NCI-H1417 (cell line): ENCODE results near the gene SP2.
"Not testable (repeated sequence)": the region's sequence is repeated elsewhere in the genome, so short reads cannot be mapped to it uniquely, and the experiment has no call there.

Experiments used
- DNase-seq, 3 experiments: peaks; one replicate each; lab custom pipeline; 2025; lab: John Stamatoyannopoulos, UW

SP2 gene

GRCh38 chr17:47918991-47919390 is 23.0 kb downstream of the SP2 start:
- DNase-seq = no peak

- not testable (repeated sequence) for DNase-seq
Observed at GRCh38 chr17:47919889-47920288, 23.9 kb downstream of the SP2 start.

- no peak for DNase-seq
Observed at GRCh38 chr17:47924785-47925677, 29.0 kb downstream of the SP2 start.

GRCh38 chr17:47925678-47925988 is 29.6 kb downstream of the SP2 start:
- DNase-seq = no peak

GRCh38 chr17:47927821-47928400 is 31.9 kb downstream of the SP2 start:
- DNase-seq = no peak

GRCh38 chr17:47928415-47928814 is 32.4 kb downstream of the SP2 start:
- no peak for DNase-seq

GRCh38 chr17:47929218-47930000 is 33.4 kb downstream of the SP2 start:
- DNase-seq = no peak

GRCh38 chr17:47931848-47932247 is 35.8 kb downstream of the SP2 start:
- no peak for DNase-seq

GRCh38 chr17:47934856-47935255 is 38.8 kb downstream of the SP2 start:
- DNase-seq = no peak

GRCh38 chr17:47935468-47935867 is 39.4 kb downstream of the SP2 start:
- DNase-seq = not testable (repeated sequence)

- DNase-seq = no peak
Observed at GRCh38 chr17:47935961-47936360, 39.9 kb downstream of the SP2 start.

GRCh38 chr17:47937941-47938340 is 41.9 kb downstream of the SP2 start:
- no peak for DNase-seq

- DNase-seq = peak; percentile 94 to 99 (median 95)
Observed at GRCh38 chr17:47941246-47942095, 45.4 kb downstream of the SP2 start, which contains the start of gene PNPO. Gene PNPO, plus strand, starts transcription at chr17:47941571. Its CDS starts 105 bp downstream, at chr17:47941676.

- DNase-seq = peak in 1 of 3 experiments; percentile 39
Observed at GRCh38 chr17:47942096-47942510, 46.1 kb downstream of the SP2 start.

- DNase-seq = no peak
Observed at GRCh38 chr17:47942568-47942967, 46.5 kb downstream of the SP2 start.

GRCh38 chr17:47945080-47945479 is 49.0 kb downstream of the SP2 start:
- no peak for DNase-seq

GRCh38 chr17:47945529-47946508 is 49.8 kb downstream of the SP2 start:
- no peak for DNase-seq

GRCh38 chr17:47946516-47946915 is 50.5 kb downstream of the SP2 start:
- no peak for DNase-seq

GRCh38 chr17:47946929-47947397 is 50.9 kb downstream of the SP2 start:
- peak; percentile 61 to 85 (median 67) for DNase-seq

- DNase-seq = no peak
Observed at GRCh38 chr17:47948706-47949196, 52.7 kb downstream of the SP2 start.
